Measurements from ENCODE around the gene CDV3.
"Not testable (repeated sequence)": the region's sequence is repeated elsewhere in the genome, so short reads cannot be mapped to it uniquely, and the experiment has no call there.

Gene CDV3

DNA sequence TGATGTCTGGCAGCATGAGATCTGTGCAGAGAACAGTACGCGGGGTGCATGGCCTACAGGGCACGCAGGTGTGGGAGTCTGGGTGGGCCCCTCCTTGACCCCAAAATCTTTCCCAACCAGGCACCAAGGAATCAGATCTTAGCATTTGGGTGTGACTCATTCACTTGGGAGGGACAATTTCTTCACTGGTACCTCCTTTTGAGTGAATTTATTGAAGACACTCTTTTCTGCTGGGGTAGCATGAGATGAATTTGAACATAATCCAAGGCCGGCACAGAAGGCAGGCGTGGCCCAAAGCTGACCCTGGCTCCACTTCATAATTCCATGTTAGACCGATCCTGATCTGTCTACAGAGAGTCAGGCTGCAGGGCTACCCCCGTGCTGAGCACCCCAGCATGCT is 30.6 kb upstream of the CDV3 start:
- DNase-seq (ENCODE audit: insufficient read length): no peak
- no peak for FAIRE-seq
- TF ChIP-seq TAF1 (IDR thresholded peaks at IDR 0.05; ENCODE audit: borderline replicate concordance, low read depth, low read length) (no peak), POLR2A (IDR thresholded peaks at IDR 0.05; ENCODE audit: low read depth, low read length) (no peak), POLR2AphosphoS5 (IDR thresholded peaks at IDR 0.05; ENCODE audit: low read depth, low read length) (no peak)

DNA sequence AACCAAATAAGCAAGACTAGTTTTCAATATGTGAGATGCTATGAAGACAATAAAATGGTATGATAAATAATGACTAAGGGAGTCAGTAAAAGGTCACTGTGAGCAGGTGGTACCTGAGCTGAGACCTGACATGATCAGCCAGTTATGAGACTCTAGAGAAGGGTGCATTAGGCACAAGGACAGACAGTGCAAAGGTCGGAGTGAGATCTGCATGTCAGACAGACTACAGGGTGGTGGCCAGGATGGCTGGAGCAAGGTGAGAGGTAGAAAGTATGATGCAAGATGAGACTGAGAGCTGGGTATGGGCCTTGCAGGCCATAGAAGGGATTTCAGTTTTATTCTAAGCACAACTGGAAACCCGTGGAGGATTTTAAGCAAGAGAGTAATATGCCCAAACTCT is 28.5 kb upstream of the CDV3 start:
- not testable (repeated sequence) for DNase-seq (ENCODE audit: insufficient read length); FAIRE-seq

DNA sequence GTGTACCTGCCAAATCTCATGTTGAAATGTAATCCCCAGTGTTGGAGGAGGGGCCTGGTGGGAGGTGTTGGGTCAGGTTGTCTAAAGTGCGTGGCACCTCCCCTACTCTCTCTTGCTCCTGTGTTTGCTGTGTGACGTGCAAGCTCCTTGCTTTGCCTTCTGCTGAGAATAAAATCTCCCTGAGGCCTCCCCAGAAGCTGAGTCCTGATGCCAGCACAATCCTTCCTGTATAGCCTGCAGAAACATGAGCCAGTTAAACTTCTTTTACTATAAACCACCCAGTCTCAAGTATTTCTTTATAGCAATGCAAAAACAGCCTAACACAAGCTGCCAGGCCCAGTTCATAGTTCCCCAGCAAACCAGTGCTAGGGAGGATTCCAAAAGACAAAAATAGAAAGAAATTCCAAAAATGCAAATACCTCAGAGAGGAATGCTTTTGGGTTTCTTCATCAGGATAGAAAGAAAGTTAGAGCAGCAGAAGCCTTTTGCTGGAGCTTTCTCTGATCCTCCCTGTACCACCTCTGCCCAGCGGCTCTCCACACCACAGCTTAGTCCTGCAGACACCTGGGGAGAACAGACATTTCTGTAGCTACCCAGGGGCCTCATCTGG is 25.9 kb upstream of the CDV3 start:
- DNase-seq (ENCODE audit: insufficient read length): no peak
- no peak for FAIRE-seq
- TF ChIP-seq TAF1 (IDR thresholded peaks at IDR 0.05; ENCODE audit: borderline replicate concordance, low read depth, low read length) (no peak), POLR2A (IDR thresholded peaks at IDR 0.05; ENCODE audit: low read depth, low read length) (no peak), POLR2AphosphoS5 (IDR thresholded peaks at IDR 0.05; ENCODE audit: low read depth, low read length) (no peak)

DNA sequence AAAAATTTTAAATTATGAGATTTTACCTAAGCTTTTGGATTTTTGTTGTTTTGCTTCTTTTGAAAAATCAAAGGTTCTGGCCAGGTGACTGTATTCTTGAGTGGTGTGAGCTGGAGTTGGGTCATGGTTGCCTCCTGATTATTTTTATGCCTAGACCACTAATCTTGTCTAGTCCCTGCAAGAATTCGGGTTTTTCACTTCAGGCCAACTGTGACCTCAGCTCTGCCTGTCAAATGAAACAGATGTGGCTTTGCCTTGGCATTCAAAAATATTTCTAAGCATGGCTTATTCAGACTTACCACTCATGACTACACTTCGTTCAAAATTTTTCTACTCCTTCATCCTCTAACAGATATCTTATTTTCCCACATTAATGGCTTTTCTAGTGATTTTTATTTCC is 25.4 kb upstream of the CDV3 start:
- no peak for DNase-seq (ENCODE audit: insufficient read length)
- no peak for FAIRE-seq
- no peak for TF ChIP-seq POLR2AphosphoS5 (IDR thresholded peaks at IDR 0.05; ENCODE audit: low read depth, low read length)
- no peak for TF ChIP-seq POLR2A (IDR thresholded peaks at IDR 0.05; ENCODE audit: low read depth, low read length)
- no peak for TF ChIP-seq TAF1 (IDR thresholded peaks at IDR 0.05; ENCODE audit: borderline replicate concordance, low read depth, low read length)

- no peak for DNase-seq (ENCODE audit: insufficient read length)
- no peak for FAIRE-seq
- TF ChIP-seq TAF1 (IDR thresholded peaks at IDR 0.05; ENCODE audit: borderline replicate concordance, low read depth, low read length): no peak
- no peak for TF ChIP-seq POLR2A (IDR thresholded peaks at IDR 0.05; ENCODE audit: low read depth, low read length)
- no peak for TF ChIP-seq POLR2AphosphoS5 (IDR thresholded peaks at IDR 0.05; ENCODE audit: low read depth, low read length)
Measured at GRCh38 chr3:133549565-133549964, 23.9 kb upstream of the CDV3 start.

DNA sequence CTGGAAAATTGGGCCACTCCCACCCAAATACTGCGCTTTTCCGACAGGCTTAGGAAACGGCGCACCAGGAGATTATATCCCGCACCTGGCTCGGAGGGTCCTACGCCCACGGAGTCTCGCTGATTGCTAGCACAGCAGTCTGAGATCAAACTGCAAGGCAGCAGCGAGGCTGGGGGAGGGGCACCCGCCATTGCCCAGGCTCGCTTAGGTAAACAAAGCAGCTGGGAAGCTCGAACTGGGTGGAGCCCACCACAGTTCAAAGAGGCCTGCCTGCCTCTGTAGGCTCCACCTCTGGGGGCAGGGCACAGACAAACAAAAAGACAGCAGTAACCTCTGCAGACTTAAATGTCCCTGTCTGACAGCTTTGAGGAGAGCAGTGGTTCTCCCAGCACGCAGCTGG is 21.9 kb upstream of the CDV3 start:
- not testable (repeated sequence) for DNase-seq (ENCODE audit: insufficient read length); FAIRE-seq

DNA sequence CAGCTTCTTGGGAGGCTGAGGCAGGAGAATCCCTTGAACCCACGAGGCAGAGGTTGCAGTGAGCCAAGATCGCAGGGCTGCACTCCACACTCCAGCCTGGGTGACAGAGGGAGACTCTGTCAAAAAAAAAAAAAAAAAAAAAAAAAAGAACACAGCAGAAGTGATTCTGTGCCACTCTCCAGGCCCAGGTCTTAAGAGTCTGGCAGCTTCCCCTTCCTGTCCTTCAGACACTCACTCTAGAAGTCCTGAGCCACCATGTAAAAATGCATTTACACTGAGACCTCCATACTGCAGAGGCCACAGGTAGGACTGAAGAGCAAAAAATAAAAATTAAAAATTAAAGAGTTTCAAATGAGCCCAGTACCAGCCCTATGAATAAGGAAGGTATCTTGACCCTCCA is 11.8 kb upstream of the CDV3 start:
- DNase-seq (ENCODE audit: insufficient read length) (no peak), FAIRE-seq (no peak)
- TF ChIP-seq POLR2AphosphoS5 (IDR thresholded peaks at IDR 0.05; ENCODE audit: low read depth, low read length) (no peak), POLR2A (IDR thresholded peaks at IDR 0.05; ENCODE audit: low read depth, low read length) (no peak), TAF1 (IDR thresholded peaks at IDR 0.05; ENCODE audit: borderline replicate concordance, low read depth, low read length) (no peak)

- FAIRE-seq (no peak), DNase-seq (ENCODE audit: insufficient read length) (no peak)
- TF ChIP-seq TAF1 (IDR thresholded peaks at IDR 0.05; ENCODE audit: borderline replicate concordance, low read depth, low read length) (no peak), POLR2A (IDR thresholded peaks at IDR 0.05; ENCODE audit: low read depth, low read length) (no peak), POLR2AphosphoS5 (IDR thresholded peaks at IDR 0.05; ENCODE audit: low read depth, low read length) (no peak)
Measured at GRCh38 chr3:133562376-133562775, 11.1 kb upstream of the CDV3 start.

DNA sequence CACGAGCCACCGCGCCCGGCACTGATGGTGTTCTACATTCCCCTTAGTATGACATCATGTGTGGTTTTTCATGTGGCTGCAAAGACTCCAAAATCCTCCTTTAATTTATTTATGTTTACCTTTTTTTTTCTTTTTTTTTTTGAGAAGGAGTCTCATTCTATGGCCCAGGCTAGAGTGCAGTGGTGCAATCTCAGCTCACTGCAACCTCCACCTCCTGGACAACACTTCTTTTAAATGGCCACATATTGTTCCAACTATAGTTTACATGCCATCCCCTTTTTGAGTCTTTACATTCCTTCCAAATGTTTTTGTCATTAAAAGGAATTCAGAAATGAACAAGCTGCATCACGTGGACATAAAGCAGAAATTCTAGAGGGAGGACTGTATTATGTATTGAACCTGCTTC is 10.3 kb upstream of the CDV3 start:
- no peak for TF ChIP-seq TAF1 (IDR thresholded peaks at IDR 0.05; ENCODE audit: borderline replicate concordance, low read depth, low read length)
- no peak for FAIRE-seq

DNA sequence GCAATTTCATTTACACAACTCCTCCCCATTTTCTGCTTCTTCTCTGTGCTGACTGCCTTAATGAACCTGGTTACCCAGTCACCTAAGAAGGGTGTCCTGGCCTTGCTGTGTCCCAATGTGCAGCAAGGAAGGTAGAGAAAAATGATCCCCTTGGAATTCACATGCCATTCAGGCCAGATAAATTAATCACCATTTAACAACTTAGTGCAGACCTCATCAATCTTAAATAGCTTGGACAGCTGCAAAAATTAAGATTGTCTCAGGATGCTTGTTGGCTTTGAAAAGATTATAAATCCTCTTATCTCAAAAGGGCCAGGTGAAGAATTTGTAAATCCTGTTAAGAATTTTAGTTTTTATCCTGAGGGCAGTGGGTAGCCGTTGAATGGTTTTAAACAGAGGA is 9.7 kb upstream of the CDV3 start:
- TF ChIP-seq POLR2A (IDR thresholded peaks at IDR 0.05; ENCODE audit: low read depth, low read length): no peak
- no peak for TF ChIP-seq TAF1 (IDR thresholded peaks at IDR 0.05; ENCODE audit: borderline replicate concordance, low read depth, low read length)
- no peak for TF ChIP-seq POLR2AphosphoS5 (IDR thresholded peaks at IDR 0.05; ENCODE audit: low read depth, low read length)
- DNase-seq (ENCODE audit: insufficient read length) (no peak), FAIRE-seq (no peak)

More for the DNA sequence above, 10.3 kb upstream of the CDV3 start:
- no peak for DNase-seq (ENCODE audit: insufficient read length)

DNA sequence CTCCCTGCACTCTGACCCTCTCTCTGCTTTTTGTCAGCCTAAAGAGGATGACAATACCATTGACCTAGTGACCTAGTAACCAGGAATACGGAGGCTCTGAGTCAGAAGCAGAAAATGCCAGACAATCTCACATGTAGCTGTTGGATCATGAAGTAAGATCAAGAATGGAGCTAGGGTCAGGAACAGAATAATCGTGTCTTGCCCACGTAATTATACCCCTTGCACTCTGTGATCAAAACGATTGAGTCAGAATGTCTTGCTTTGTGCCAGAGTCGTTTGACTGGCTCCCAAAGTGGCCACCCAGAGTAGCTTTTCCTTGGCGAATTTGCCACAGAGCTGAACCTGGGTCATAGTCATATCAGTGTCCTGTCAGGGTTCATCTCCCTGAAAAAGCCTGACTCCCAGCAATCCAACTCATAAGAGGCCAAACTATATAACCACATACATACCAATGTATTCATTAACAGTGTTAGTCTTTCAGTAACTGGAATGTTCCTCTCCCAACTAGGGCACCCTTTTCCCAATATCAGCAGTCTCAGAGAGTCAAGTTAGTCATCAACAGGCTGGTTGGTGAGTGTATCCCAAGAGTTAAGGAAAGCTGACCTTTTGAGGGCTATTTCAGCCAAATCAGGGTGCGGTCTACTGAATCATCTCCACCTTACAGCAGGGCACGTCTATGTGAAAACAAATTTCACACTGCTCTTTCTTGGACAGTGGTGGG is 5.0 kb upstream of the CDV3 start:
- TF ChIP-seq POLR2AphosphoS5 (IDR thresholded peaks at IDR 0.05; ENCODE audit: low read depth, low read length) (no peak), POLR2A (IDR thresholded peaks at IDR 0.05; ENCODE audit: low read depth, low read length) (no peak), TAF1 (IDR thresholded peaks at IDR 0.05; ENCODE audit: borderline replicate concordance, low read depth, low read length) (no peak)
- no peak for DNase-seq (ENCODE audit: insufficient read length)
- no peak for FAIRE-seq

GRCh38 chr3:133570139-133570936 is 3.1 kb upstream of the CDV3 start:
- DNase-seq (ENCODE audit: insufficient read length) (no peak), FAIRE-seq (no peak)
- TF ChIP-seq POLR2A (IDR thresholded peaks at IDR 0.05; ENCODE audit: low read depth, low read length) (no peak), TAF1 (IDR thresholded peaks at IDR 0.05; ENCODE audit: borderline replicate concordance, low read depth, low read length) (no peak), POLR2AphosphoS5 (IDR thresholded peaks at IDR 0.05; ENCODE audit: low read depth, low read length) (no peak)

All from GM12892 (cell line).